ENCODE measurements around the gene TOGARAM2.

TOGARAM2 gene

DNA sequence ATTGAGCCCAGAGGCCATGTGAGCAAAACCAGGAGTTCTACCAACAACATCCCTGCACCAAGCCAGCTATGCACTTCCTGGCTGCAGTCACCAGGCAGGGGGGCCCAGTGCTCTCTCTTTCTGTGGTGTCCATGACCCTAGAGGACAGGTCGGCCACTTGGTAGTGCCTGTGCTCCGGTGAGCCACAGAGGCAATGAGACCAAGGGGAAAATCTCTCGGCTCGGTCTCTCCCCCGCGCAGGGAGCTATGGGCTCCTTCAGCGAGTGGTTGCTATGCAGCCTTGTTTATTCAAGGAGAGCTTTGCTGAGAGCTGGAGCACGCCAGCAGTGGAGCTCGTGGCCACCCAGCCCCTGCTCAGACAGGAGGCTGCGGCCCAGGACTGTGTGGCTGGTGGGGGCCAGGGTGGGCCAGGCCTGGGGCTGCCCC is at the start of gene TOGARAM2:
TOGARAM2 (plus strand) TSS at position 283 of the 426 bp plus-strand sequence. CDS start 13,537 bp downstream, outside the sequence.
- DNase-seq: peak; percentile 57

DNA sequence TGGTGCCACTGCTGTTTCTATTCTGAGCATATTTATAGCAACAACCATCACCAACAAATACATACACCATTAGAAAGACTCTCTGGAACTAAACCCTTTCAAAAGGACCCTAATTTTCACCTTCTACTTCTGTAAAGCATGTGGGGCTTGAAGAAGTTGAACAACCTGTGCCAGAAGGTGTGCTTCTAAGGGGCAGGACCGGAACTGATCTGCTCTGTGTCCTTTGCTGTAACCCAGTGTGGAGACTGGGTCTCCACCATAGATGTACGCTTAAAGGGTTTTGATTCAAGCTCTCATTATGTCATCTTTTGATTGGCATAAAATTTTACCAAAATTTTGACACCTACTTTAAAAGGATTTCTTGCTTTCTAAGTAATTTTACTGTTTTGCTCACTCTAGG is 46.3 kb upstream of the TOGARAM2 start:
- no peak for DNase-seq

DNA sequence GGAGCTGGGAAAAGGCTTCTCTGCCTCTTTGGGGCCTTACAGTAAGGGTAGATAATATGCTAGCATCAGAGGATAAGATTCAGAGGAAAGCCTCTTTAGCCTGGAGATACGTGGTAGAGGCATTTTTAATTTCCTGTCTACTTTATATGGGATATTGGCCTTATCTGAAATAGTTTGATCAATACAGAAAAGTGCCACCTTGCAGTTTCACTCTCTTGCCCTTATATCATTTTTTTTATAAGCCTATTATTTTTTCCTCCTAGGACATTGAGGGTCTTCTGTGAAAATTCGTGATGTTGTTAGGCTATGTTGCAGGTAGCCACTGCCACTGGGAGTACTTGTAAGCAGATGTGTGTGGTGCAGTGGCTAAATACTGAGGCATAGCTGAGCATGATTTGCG is 40.1 kb upstream of the TOGARAM2 start:
- no peak for DNase-seq

DNA sequence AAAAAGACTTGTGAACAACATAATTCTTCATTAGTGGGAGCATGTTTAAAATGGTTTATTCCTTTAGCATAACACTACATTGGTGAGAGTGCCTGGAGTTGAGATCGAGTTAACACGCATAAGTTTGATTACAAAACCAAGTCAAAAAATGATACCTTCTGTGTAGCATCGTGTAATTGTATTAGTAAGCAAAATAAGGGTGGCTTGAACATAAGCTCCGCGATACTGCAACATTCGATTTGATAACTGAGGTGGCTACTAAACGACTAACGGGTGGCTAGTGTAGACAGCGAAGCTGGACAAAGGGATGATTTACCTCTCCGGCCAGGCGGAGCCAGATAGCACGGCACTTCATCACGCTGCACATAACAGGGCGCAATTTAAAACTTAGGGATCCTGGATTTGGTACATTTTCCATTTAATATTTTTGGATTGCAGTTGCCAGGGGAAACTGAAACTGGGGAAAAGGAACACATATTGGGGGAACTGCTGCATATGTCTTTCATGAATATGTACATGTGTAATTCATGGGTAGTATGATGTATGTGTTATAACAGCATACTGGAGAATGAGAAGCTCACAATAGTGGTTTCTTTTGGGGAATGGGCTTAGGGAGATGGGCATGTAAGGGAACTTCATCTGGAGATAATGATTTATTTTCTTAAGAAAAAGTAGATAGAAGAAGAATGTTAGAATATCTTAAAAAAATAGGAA is 36.4 kb upstream of the TOGARAM2 start:
- no peak for DNase-seq

DNA sequence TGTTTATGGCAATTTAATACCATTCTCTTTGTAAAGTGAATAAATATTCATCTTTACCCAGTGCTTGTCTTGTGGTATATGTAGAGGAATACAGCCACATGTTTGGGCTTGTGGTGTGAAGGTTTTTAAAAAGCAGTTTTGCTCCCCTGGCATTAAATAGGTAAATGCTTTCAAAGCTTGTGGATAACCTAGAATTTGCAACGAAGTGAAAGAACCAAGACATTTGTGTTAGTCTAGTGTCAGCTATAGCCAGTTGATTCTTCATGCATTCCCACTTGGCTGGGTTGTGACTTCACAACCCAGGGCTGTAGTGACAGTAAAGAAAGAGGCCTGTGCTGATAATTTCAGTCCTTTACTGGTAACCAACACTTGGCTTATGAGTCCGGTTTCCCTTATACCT is 32.9 kb upstream of the TOGARAM2 start:
- DNase-seq: no peak

DNA sequence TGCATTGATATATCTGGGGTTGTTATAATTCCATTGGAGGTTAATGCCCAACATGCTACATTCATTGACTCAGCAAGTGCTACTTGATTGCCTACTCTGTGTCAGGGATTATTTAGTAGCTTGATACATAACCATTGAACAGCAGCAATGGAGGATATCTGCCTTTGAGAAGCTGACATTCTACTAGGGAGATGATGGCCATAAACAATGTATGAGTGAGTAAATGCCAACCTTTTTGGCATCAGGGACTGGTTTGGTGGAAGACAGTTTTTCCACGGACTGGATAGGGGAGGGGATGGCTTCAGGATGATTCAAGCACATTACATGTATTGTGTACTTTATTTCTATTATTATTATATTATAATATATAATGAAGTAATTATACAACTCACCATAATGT is 31.9 kb upstream of the TOGARAM2 start:
- DNase-seq: no peak

DNA sequence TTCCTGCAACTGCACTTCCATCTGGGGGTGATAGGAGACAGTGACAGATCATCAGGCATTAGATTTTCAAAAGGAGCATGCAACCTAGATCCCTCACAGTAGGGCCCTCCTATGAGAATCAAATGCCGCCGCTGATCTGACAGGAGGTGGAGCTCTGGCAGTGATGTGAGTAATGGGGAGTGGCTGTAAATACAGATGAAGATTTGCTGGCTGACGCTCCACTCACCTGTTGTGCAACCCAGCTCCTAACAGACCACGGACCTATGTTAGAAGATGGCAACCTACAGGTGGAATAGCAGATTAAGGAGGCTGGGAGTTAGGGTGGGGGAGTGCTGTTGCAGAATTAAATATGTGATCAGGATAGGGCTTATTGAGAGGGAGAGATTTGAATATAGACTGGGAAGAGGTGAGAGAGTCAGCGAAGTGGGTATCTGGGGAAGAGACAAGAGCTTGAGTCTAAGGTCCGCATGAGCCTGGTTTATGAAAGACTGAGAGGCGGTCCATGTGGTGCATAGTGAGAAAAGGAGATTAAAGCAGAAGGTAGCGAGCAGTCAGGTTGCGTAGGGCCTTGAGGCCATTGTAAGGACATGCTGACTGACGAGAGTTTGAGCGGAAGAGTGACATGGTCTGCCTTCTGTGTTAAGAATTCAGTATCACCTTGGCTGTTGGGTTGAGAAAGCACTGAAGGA is 31.3 kb upstream of the TOGARAM2 start:
- DNase-seq: no peak

DNA sequence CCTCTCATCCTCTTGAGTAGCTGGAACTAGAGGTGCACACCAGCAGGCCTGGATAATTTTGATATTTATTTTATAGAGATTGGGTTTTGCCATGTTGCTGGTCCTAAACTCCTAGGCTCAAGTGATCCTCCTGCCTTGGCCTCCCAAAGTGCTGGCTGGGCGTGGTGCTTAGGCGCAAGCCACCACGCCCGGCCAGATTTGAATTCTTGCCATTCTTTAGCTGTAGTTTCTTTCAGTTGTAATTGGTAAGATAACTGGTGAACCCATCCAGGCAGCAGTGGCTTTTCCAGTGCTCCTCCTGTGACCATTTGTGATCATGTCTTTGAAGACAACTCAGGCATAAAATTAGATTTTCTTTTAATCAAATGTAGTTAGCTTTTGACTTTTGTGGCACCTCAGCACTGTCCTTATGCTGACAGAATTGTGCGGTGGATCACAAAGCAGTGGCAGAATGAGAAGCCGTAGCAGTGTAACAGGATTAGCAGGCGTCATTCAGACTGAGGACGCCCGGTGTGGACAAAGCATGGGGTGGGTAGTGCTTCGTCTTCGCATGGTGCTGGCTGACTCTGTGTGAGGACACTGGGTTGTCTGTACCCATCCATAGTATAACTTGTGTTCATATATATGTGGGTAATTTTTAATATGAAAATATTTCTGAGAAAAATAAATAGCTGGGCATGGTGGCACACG is 30.0 kb upstream of the TOGARAM2 start:
- no peak for DNase-seq

DNA sequence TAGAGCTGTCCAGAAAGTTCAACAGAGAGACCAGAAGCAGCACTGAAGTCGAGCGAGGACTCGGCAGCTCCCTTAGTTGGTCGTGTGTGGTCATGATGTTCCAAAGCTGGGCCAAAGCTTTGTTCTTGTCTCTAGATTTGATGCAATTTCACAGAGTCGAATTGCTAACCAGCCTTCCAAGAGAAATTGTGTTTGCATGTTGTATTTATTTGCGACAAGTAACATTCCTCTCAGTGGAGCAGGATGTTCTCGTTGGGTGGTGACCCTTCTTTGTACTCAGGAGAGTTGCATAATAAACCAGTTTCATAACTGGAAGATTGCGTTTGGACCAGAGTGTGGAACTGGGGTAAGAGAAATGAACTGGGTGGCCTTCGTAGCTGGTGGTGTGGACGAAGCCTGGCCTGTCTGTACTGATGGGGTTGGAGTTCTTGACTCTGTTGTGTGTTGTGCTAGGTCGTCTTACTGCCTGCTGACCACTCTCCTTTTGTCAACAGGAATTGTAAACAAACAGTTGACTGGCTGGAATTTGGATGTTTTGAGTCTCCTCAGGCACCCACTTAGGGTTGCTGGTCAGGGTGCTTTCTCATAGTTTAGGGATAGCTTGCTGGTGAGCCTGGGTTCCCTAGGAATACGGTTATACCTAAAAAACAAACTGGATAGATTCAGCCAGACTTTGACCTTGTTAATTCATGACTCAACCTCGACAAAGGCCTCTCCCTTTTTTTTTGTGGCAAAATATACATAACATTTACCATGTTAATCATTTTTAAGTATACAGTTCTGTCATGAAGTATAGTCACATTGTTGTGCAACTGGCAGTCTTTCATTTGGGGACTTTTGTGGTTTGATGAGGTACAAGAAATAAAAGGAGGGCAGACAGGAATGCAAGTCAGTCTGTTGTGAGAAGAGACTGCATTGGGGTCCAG is 28.9 kb upstream of the TOGARAM2 start:
- no peak for DNase-seq

DNA sequence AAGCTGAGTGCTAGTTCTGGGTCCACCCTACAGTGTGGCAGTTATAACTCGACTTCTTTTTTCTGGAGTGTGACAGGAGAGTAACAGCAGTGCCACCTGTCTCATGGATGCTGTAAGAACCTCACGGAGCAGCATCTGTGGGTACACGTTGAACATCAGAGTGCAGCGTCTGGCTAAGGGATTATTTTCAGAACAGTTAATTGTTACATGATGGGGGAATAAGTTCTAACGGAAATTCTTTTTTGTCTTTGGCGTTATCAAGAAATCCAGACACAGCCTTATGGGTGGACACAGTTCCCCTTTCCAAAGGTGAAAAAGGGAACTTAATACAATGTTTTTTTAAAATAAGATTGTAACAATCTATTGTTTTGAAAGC is 28.3 kb upstream of the TOGARAM2 start:
- DNase-seq: no peak

DNA sequence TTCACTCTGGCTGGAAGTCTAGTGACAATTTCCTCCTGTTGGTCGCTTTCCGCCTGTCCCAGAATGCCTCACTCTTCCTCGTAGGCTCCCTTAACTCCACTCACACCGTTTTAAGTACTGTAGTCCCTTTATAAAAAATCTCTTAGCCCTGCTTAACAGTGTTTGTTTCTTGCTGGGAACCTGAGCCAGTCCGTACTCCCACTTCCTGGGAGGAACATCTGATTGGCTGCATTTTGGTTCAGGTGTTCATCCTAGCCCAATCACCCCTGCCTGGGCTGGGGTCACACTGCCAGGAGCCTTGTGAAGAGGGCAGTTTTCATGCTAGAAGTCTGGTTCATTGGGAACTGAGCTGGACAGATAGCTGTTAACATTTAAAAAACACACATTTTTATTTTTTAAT is 25.6 kb upstream of the TOGARAM2 start:
- no peak for DNase-seq

DNA sequence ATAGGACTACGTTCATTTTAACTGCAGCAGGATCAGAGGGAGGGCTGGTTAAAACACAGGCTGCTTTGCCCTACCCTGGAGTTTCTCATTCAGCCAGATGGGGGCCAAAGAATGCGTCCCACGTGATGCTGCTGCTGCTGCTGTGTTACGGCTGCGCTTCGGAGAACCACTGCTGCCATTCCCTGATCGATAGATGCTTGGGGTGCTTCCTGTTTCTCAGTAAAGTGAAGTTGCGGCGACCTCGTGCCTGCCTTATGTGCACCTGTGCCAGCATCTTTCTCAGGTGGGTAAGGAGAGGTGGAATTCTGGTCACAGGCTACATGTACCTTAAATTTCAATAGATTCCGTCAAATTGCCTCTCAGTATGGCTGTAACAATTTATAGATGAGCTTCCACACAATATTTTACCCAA is 24.7 kb upstream of the TOGARAM2 start:
- DNase-seq: no peak

DNA sequence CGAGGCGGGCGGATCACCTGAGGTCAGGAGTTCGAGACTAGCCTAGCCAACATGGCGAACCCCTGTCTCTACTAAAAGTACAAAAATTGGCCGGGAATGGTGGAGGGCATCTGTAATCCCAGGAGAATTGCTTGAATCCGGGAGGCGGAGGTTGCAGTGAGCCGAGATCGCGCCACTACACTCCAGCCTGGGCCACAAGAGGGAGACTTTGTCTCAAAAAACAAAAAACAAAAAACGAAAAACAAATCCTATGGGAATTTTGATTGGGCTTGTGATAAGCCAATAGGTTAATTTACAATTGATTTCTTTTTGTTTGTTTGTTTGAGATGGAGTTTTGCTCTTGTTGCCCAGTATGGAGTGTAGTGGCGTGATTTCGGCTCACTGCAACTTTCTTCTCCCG is 24.2 kb upstream of the TOGARAM2 start:
- DNase-seq: no peak

DNA sequence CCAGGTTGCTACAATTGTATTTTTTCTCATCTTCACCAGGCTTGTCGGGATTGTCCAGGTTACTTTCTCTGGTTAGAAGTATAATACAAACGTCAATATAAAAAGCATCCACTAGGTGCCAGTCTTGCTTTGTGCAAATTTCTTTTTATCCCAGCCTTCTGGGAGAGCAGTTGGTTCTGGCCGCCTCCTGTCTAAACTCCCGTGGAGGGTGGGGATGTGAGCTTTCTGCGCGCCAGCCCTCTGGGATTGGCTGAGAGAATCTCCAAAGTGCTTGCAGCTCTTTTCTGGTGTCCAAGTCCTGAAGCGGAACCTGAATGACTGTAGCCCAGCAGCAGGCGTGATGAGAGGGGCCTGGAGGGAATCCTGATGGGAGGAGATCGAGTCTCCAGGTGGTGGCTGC is 22.4 kb upstream of the TOGARAM2 start:
- peak; percentile 34 for DNase-seq

DNA sequence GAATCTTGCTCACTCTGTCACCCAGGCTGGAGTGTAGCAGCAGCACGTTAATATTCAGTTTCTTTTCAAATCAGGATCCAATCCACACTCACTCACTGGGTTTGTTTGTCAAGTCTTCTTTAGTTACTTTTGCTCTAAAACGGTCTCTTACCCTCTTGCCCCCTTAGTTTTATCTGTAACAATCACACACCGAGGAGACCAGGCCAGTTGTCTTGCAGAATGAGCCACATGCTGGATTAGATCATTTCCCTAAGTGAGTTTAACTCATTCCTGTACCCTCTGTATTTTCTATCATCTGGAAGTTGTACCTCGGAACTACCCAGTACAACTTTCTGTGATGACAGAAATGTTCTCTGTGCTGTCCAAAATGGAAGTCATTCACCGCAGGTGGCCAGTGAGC is 20.7 kb upstream of the TOGARAM2 start:
- no peak for DNase-seq

DNA sequence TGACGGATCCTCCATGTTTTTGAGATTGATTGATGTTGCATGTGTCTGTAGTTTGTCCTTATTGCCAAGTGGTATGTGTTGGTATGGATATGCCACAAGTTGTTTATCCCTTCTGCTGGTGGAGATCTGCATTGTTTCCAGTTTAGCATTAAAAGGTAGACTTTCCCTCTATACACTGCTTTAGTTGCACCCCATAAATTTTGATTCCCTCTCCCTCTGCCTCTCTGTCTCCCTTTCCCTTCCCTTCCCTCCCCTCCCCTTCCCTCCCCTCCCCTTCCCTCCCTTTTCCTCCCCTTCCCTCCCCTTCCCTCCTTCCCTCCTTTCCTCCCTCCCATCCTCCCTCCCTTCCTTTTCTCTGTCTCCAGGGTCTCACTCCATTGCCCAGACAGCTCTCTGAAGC is 18.6 kb upstream of the TOGARAM2 start:
- no peak for DNase-seq

DNA sequence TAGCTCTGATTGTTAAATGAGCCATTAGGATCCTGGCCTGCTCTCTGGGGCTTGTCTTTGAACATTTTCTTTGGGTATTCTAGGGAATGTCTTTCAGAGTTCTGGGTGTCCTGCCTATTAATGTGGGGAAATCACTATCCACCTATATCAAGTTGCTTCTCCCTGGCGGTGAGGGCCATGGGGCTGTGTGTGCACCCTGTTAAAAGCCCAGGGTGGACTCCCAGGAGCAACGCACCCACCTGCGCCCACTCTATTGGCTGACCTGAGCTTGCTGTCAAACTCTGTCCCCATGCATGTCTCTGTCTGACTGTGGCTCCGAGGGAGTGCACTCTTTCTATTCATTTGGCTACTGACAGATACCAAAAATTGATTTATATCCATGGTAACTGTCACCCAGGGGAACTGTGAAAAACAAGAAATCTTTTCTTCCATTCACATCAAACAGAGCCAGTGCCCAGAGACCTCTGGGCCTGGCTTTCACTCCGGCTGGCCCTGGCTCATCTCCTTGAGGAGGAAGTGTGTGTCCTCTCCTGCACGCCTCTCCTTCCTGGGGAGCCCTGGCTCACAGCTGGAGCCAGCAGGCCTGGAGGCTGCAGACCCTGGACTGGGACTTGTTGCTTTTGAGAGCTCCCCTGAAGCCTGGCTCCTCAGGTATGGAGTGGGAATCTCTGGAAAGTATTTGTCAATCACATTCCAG is 10.5 kb upstream of the TOGARAM2 start:
- DNase-seq: no peak

DNA sequence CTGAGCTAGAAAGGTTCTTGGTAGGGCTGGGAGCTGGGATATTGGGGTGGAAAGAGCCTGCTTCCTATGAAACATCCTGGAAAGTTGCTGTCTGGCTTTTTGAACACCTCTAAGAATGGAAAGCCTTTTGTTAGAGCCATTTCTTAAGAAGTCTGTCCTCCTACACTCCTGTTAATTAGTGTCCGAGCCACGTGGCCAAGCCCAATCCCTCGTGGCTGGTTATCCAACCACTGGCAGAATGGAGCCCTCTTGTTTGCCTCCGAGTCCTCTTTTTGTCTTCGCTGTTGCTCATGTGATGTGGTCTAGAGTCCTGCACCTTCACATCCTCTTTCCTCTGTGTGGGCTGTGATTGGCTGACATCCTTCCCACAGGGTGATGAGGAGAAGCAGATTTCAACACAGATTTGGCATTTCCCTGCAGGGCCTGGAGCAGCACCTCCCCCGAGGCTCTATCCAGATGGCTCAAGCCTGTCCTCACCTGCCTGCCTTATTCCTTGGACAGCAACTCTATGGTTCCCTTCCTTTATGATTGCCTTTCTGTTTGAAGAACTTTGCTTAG is 8.2 kb upstream of the TOGARAM2 start:
- DNase-seq: no peak

DNA sequence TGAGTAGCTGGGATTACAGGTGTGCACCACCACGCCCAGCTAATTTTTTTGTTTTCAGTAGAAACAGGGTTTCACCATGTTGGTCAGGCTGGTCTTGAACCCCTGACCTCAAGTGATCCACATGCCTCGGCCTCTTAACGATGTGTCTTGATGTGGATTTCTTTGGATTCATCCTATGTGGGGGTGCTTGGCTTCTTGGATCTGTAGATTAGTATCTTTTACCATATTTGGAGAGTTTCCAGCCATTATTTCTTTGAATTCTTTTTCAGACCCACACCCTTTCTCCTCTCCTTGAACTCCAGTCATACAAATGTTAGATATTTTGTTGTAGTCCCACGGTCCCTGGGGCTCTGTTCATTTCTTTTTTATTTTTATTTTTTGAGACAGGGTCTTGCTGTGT is 6.8 kb upstream of the TOGARAM2 start:
- no peak for DNase-seq

DNA sequence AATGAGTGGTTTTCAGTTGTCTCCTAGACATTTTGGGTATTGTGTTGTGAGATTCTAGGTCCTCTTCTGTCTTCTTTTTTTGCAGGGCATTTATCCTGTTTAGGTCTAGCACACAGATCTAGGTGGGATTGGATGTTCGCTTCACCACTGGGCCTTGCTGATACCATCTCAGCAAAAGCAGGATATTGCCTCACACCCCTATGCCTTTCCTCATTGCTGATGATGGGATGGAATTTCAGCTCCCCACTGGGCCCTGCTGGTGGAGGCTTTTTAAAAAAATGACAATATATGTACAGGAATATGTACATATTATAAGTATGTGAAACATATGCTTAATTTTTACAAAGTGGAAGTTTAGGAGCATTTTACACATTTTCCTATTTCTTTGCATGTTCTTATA is 5.4 kb upstream of the TOGARAM2 start:
- no peak for DNase-seq

DNA sequence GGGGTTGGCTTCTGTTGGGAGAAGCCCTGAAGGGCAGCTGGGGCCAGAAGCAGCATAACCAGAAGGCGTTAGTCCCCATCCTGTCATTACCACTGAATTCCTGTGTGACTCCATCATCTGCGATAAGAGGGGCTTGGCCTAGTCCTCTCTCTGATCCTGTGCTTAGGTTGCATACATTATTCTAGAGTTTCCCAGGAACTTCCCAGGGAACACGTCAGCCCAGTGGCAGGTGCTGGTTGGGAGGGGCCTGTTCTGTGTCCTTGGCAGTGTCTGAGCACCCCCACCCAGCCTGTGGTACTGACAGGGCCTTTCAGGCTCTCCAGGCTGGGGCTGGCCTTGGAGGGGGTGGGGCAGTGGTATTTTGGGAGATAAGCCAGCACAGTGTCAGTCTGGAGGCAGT is 4.5 kb upstream of the TOGARAM2 start:
- DNase-seq: no peak
